ACC112 (cell line): Measurements from ENCODE around the gene MAD1L1.

Experiments used
- H2AFZ ChIP-seq: fragments of 200-600 bp; sonication (generic); one replicate; pipeline ENCODE4 v1.6.0; 2017; ENCODE audit warnings: antibody characterized with exemption, low read length; ENCODE audit not compliant: unreplicated experiment
- H3K27ac ChIP-seq: fragments of 200-600 bp; sonication (generic); 2 replicates; pipeline ENCODE4 v1.5.1; 2014; ENCODE audit warnings: low read depth, mild to moderate bottlenecking, antibody characterized with exemption, low read length, moderate library complexity
- H3K27me3 ChIP-seq: fragments of 200-600 bp; sonication (generic); 2 replicates; pipeline ENCODE4 v1.6.1; 2014; ENCODE audit warnings: mild to moderate bottlenecking, antibody characterized with exemption, low read length, moderate library complexity, mixed read lengths; ENCODE audit not compliant: insufficient read depth
- H3K36me3 ChIP-seq: fragments of 200-600 bp; sonication (generic); 2 replicates; pipeline ENCODE4 v1.6.1; 2016; ENCODE audit warnings: mild to moderate bottlenecking, antibody characterized with exemption, low read length, moderate library complexity, mixed read lengths; ENCODE audit not compliant: insufficient read depth
- H3K4me1 ChIP-seq: fragments of 200-600 bp; sonication (generic); one replicate; pipeline ENCODE4 v1.6.1; 2016; ENCODE audit warnings: low read length, mixed read lengths; ENCODE audit not compliant: insufficient read depth, unreplicated experiment, control insufficient read depth
- H3K4me3 ChIP-seq: fragments of 200-600 bp; sonication (generic); 2 replicates; pipeline ENCODE4 v1.5.1; 2014; ENCODE audit warnings: mild to moderate bottlenecking, low read depth, low read length
- H3K79me2 ChIP-seq: fragments of 200-600 bp; sonication (generic); one replicate; pipeline ENCODE4 v1.6.0; 2016; ENCODE audit warnings: low read length; ENCODE audit not compliant: control insufficient read depth, unreplicated experiment, insufficient read depth

MAD1L1 gene

GRCh38 chr7:2173189-2173827 lies 59.4 kb downstream of the MAD1L1 start:
- no peaks in the 10 kb centered on the region for H3K27me3 ChIP-seq
- H3K27ac ChIP-seq, result no peak overlapping the region
- H2AFZ ChIP-seq, result no peak overlapping the region
- no peak overlapping the region for H3K4me3 ChIP-seq
- H3K4me1 ChIP-seq, result peaks cover 30% of the 10 kb centered on the region
- H3K36me3 ChIP-seq, result no peaks in the 10 kb centered on the region
- no peaks in the 10 kb centered on the region for H3K79me2 ChIP-seq

DNA sequence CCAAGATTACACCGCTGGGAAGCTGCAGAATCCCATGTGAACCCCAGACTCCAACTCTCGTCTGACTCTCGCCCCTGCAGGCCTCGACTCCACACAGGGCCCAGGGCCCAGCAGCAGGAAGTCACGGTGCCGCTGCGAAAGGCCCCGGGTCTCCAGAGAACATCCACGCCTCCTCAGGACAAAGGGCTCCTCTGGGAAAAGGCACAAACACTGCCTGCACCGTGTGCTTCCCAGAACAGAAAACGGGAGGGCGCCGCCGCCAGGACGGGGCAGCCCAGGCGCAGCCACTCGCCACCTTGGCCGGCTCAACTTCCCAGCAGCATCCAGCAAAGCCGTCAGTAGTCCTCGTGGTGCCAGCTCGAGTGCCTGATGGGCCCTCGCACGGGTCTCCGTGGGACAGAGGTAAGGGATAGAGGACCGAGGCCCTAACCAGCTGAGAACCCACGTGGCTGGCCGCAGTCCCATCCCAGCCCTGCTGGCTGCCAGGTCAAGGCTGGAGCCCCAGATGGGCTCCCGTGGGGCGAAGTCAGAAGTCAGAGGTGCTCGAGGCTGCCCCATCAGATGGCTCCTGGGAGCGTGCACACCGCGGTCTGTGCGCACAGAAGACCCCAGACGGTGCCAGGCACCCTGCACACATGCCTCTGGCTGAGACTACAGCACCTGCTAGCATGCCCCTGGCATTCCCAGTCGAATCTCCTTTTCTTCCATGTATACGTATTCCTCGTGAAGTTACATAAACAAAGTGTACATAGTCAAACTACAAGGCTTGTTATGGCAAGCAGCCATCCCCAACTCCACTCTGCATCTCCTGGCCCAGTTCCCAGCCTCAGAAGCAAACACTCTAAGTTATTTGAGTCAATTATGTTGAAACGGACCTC lies 60.2 kb downstream of the MAD1L1 start:
- no peaks in the 10 kb centered on the region for H3K27me3 ChIP-seq
- H3K36me3 ChIP-seq, result no peaks in the 10 kb centered on the region
- H3K4me1 ChIP-seq, result peaks cover 30% of the 10 kb centered on the region
- H2AFZ ChIP-seq, result no peak overlapping the region
- H3K27ac ChIP-seq, result no peak overlapping the region
- no peak overlapping the region for H3K4me3 ChIP-seq
- H3K79me2 ChIP-seq, result no peaks in the 10 kb centered on the region

GRCh38 chr7:2171855-2172254 lies 60.9 kb downstream of the MAD1L1 start:
- H3K36me3 ChIP-seq, result no peaks in the 10 kb centered on the region
- no peaks in the 10 kb centered on the region for H3K79me2 ChIP-seq
- H2AFZ ChIP-seq, result no peak overlapping the region
- H3K4me3 ChIP-seq, result no peak overlapping the region
- H3K4me1 ChIP-seq, result peaks cover 30% of the 10 kb centered on the region
- no peaks in the 10 kb centered on the region for H3K27me3 ChIP-seq
- no peak overlapping the region for H3K27ac ChIP-seq

- Histone ChIP-seq H3K4me1 (peaks cover 26% of the 10 kb centered on the region), H3K27ac (no peak overlapping the region), H3K27me3 (no peaks in the 10 kb centered on the region), H3K4me3 (no peak overlapping the region), H3K79me2 (no peaks in the 10 kb centered on the region), H3K36me3 (no peaks in the 10 kb centered on the region), H2AFZ (no peak overlapping the region)
These were observed 61.9 kb downstream of the MAD1L1 start for GRCh38 chr7:2170576-2171521.

DNA sequence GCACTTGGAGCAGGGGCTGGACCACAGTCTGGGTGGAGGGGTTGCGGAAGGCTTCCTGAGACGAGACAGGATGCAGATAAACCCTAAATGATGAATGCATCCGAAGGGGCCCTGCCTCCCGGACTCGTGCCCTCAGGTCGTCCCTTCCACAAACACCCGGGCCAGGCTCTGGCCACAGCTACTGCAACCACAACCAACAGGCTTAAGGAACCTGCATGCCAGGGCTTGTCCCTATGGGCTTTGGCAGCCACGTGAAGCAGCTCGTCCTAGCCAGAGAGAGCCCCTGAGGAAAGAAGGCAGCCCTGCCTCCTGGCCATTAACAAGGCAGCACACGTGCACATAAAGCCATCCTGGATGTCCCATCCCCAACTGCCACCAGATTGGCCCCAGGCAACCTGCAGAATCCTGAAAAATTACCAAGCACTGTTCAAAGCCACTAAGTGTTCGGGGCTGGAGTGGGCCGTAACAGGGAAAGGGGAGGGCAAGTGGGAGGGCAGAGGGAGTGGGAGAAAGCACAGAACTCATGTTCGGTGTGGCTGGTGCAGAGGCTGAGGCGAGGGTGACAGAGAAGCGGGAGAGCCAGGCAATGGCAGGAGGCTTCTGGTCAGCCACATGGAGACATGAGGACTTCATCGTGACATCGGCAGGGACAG lies 62.7 kb downstream of the MAD1L1 start:
- no peaks in the 10 kb centered on the region for H3K36me3 ChIP-seq
- H3K4me1 ChIP-seq, result peaks cover 18% of the 10 kb centered on the region
- no peak overlapping the region for H2AFZ ChIP-seq
- H3K27ac ChIP-seq, result no peak overlapping the region
- H3K79me2 ChIP-seq, result no peaks in the 10 kb centered on the region
- H3K4me3 ChIP-seq, result no peak overlapping the region
- no peaks in the 10 kb centered on the region for H3K27me3 ChIP-seq

GRCh38 chr7:2168615-2169311 lies 64.0 kb downstream of the MAD1L1 start:
- H3K4me1 ChIP-seq, result peaks cover 13% of the 10 kb centered on the region
- no peak overlapping the region for H3K27ac ChIP-seq
- no peaks in the 10 kb centered on the region for H3K27me3 ChIP-seq
- no peaks in the 10 kb centered on the region for H3K79me2 ChIP-seq
- H2AFZ ChIP-seq, result no peak overlapping the region
- H3K4me3 ChIP-seq, result no peak overlapping the region
- no peaks in the 10 kb centered on the region for H3K36me3 ChIP-seq

DNA sequence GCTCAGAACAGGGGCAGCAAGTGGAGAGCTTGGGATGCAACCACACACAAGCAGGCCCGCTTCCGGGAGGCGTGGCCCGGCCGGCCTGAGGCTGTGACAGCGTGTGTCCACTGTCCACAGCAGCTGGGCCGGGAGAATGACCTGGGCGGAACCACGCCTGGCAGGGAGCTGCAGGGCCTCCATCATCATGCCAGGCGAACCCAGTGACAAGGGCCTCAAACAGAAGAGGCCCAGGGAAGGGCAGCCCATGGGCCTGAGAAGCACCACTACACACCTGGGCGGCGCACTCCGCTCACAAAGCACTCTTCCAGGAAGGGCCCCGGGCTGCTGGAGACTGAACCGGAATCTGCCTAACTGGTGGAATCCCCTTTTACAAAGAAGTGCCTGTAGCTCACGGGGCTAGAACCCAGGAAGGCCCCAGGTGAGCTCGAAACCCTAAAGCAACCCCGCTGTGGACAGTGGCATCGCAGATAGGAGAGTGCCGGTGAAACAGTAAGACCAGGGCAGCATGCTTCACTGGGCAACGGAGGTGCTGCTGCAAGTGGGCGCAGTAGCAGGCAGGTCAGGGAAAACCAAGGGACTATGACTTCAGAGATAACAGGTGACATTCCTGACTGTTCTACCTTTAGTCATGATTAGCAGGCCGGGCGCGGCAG lies 66.0 kb downstream of the MAD1L1 start:
- no peaks in the 10 kb centered on the region for H3K79me2 ChIP-seq
- H3K27me3 ChIP-seq, result no peaks in the 10 kb centered on the region
- no peak overlapping the region for H2AFZ ChIP-seq
- no peak overlapping the region for H3K4me3 ChIP-seq
- H3K4me1 ChIP-seq, result no peaks in the 10 kb centered on the region
- no peak overlapping the region for H3K27ac ChIP-seq
- H3K36me3 ChIP-seq, result no peaks in the 10 kb centered on the region

GRCh38 chr7:2165610-2166594 lies 66.8 kb downstream of the MAD1L1 start:
- Histone ChIP-seq H3K4me1 (no peaks in the 10 kb centered on the region), H3K27ac (no peak overlapping the region), H2AFZ (no peak overlapping the region), H3K27me3 (no peaks in the 10 kb centered on the region), H3K79me2 (no peaks in the 10 kb centered on the region), H3K36me3 (no peaks in the 10 kb centered on the region), H3K4me3 (no peak overlapping the region)

DNA sequence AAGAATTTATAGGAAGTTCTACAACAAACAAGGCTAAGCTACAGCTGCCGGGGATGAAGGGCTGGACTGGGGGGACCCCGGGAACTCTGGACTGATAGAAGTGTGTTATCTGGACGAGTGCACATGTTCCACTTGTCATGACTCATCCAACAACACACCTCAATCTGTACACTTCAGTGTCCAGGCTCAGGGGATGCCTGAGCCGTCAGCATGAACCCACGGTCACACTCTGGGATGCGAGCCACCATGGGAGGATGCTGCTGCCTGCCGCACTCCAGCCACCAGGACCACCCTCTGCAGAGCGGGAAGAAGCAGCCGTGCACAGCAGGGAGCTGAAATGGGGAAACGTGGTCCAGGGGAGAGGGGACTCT lies 67.5 kb downstream of the MAD1L1 start:
- no peaks in the 10 kb centered on the region for H3K36me3 ChIP-seq
- no peak overlapping the region for H3K27ac ChIP-seq
- H3K4me3 ChIP-seq, result no peak overlapping the region
- H3K4me1 ChIP-seq, result no peaks in the 10 kb centered on the region
- H3K27me3 ChIP-seq, result no peaks in the 10 kb centered on the region
- no peaks in the 10 kb centered on the region for H3K79me2 ChIP-seq
- H2AFZ ChIP-seq, result no peak overlapping the region
